GM12878 (cell line): ENCODE measurements around the gene KCNG3. TPM values are rescaled to one million over a fixed set of nuclear protein-coding genes. Genes with fewer than 3 reads are reported as not detected.

Experiments used
- ATAC-seq: fragments of 200-7000 bp; cut with Tn5 transposase; 3 replicates; pipeline ENCODE4 v1.9.1; 2020; ENCODE audit warnings: mild to moderate bottlenecking, moderate library complexity
- BruUV-seq: library from RNA; stranded (reverse); fragments of 400-500 nt; replicated peaks from 2 replicates; lab custom pipeline; 2021; lab: Mats Ljungman, UMichigan
- CTCF ChIA-PET: fragments of 300-600 bp; sonication (Branson Sonifier 250); formaldehyde crosslinking; extraction: SDS; loops from one replicate; lab custom pipeline; 2021; ENCODE audit warnings: inconsistent platforms; lab: Yijun Ruan, JAX
- POLR2A ChIA-PET: fragments of 350-600 bp; formaldehyde crosslinking; extraction: SDS; loops from one replicate; lab custom pipeline; 2021; ENCODE audit warnings: inconsistent platforms; lab: Charles Lee
- RAD21 ChIA-PET: fragments of 300-600 bp; sonication (Branson Sonifier 250); formaldehyde crosslinking; loops from one replicate; lab custom pipeline; 2023; ENCODE audit warnings: antibody characterized with exemption; ENCODE audit not compliant: unreplicated experiment; lab: Charles Lee
- SMC1A ChIA-PET: fragments of 300-600 bp; sonication (Branson Sonifier 250); formaldehyde crosslinking; loops from one replicate; lab custom pipeline; 2023; ENCODE audit not compliant: unreplicated experiment, uncharacterized antibody; lab: Charles Lee
- DNase-seq: peaks from one replicate; pipeline ENCODE4 v3.0.0-alpha.2; 2011; ENCODE audit warnings: low read depth, low spot score
- FAIRE-seq: peaks from 3 replicates; lab custom pipeline; 2011; peaks lifted over from hg19 to GRCh38; lab: Jason Lieb, UNC
- H2AFZ ChIP-seq: 2 replicates; pipeline ENCODE4 v1.6.0; 2011; ENCODE audit warnings: low read depth, low read length, control low read depth; ENCODE audit not compliant: control insufficient read depth
- H3K27ac ChIP-seq: 2 replicates; pipeline ENCODE4 v1.5.1; 2011; ENCODE audit warnings: control low read depth; ENCODE audit not compliant: control insufficient read depth, insufficient read depth
- H3K27me3 ChIP-seq, 2 experiments: replicated peaks in 1 of 2; 2 replicates each; pipeline versions ENCODE4 v1.6.0 to v1.6.1; 2011; ENCODE audit warnings: low read length in 1 of 2; ENCODE audit not compliant: control insufficient read depth in 2 of 2, insufficient read depth in 2 of 2
- H3K36me3 ChIP-seq, 2 experiments: 2 replicates each; pipeline ENCODE4 v1.5.1; 2011; ENCODE audit warnings: low read length in 1 of 2; ENCODE audit not compliant: control insufficient read depth in 2 of 2, insufficient read depth in 2 of 2
- H3K4me1 ChIP-seq: 2 replicates; pipeline ENCODE4 v1.6.1; 2011; ENCODE audit warnings: mild to moderate bottlenecking, low read length, moderate library complexity, mixed read lengths; ENCODE audit not compliant: control insufficient read depth, insufficient read depth
- H3K4me2 ChIP-seq: 2 replicates; pipeline ENCODE4 v1.6.0; 2011; ENCODE audit warnings: control low read depth; ENCODE audit not compliant: control insufficient read depth, insufficient read depth
- H3K4me3 ChIP-seq: fragments of 200-600 bp; sonication (generic); 2 replicates; pipeline ENCODE4 v1.5.1; 2016
- H3K79me2 ChIP-seq: 2 replicates; pipeline ENCODE4 v1.6.0; 2011; ENCODE audit warnings: low read length; ENCODE audit not compliant: control insufficient read depth, insufficient read depth
- H3K9ac ChIP-seq: 2 replicates; pipeline ENCODE4 v1.8.0; 2011; ENCODE audit warnings: low read length, control low read depth, mixed read lengths; ENCODE audit not compliant: control insufficient read depth, insufficient read depth
- H3K9me3 ChIP-seq: replicated peaks from 3 replicates; pipeline ENCODE4 v1.5.1; 2011; ENCODE audit warnings: mild to moderate bottlenecking, low read length; ENCODE audit not compliant: control insufficient read depth, insufficient read depth
- H4K20me1 ChIP-seq: 2 replicates; pipeline ENCODE4 v1.6.0; 2011; ENCODE audit not compliant: control insufficient read depth, insufficient read depth
- ASH2L ChIP-seq: fragments of 300-600, 200-600 bp; sonication (generic); IDR thresholded peaks from 2 replicates; pipeline ENCODE4 v1.6.1; 2017; ENCODE audit warnings: low read depth, mild to moderate bottlenecking, borderline replicate concordance
- CTCF ChIP-seq, 3 experiments: IDR thresholded peaks in 2 of 3; conservative IDR thresholded peaks in 1 of 3; 2 replicates each; pipeline ENCODE4 v1.5.1; 2011; ENCODE audit warnings: low read depth in 3 of 3, low read length in 3 of 3, mild to moderate bottlenecking in 3 of 3, control low read depth in 2 of 3, moderate library complexity in 2 of 3, inconsistent platforms in 1 of 3, mixed read lengths in 1 of 3; ENCODE audit not compliant: control insufficient read depth in 2 of 3, insufficient read depth in 1 of 3; ENCODE audit errors: extremely low read depth in 1 of 3
- POLR2A ChIP-seq: IDR thresholded peaks from 2 replicates; pipeline ENCODE4 v1.6.1; 2011; ENCODE audit warnings: low read depth, mild to moderate bottlenecking, low read length
- RAD21 ChIP-seq: IDR thresholded peaks from 2 replicates; pipeline ENCODE4 v1.6.1; 2011; ENCODE audit warnings: mild to moderate bottlenecking, low read depth, low read length, moderate library complexity; ENCODE audit not compliant: insufficient read depth
- SMC3 ChIP-seq: IDR thresholded peaks from 2 replicates; pipeline ENCODE4 v1.6.1; 2011; ENCODE audit warnings: low read length, improper control_type of control experiment, borderline replicate concordance
- SUZ12 ChIP-seq: fragments of 200-600 bp; sonication (generic); IDR thresholded peaks from one replicate; pipeline ENCODE4 v1.6.1; 2018; ENCODE audit warnings: antibody characterized with exemption, mild to moderate bottlenecking; ENCODE audit not compliant: unreplicated experiment
- WGBS: methylation state at CpG from one replicate; pipeline ENCODE4 v1.1.6; 2016; ENCODE audit warnings: low lambda C conversion rate; ENCODE audit not compliant: insufficient replicate concordance, insufficient coverage; ENCODE audit errors: missing lambda C conversion rate; 5-methylcytosine and 5-hydroxymethylcytosine counted together
- in situ Hi-C: fragments of 300-500 bp; cut with MboI; formaldehyde crosslinking; loops from 9 replicates; pipeline ENCODE4 v1.14.3; 2018; ENCODE audit warnings: mixed read lengths
- intact Hi-C: fragments of 100-400 bp; cut with micrococcal nuclease; formaldehyde crosslinking; loops from one replicate; pipeline ENCODE4 v1.14.2; 2022; ENCODE audit not compliant: unreplicated experiment
- polyA plus RNA-seq, 11 experiments: library from polyadenylated mRNA; depleted of rRNA in 4 of 11; unstranded in 6 of 11; stranded (reverse) in 5 of 11; fragments of >200 nt; fragmentation: Nextera tagmentation in 4 of 11; fragmentation: Illumina TruSeq in 1 of 11; extraction: Ambion mirVana in 4 of 11; extraction: Trizol in 1 of 11; gene quantifications; 1 replicate in 1 of 11; 2 replicates in 10 of 11; pipeline versions ENCODE4 v1.2.1 to v1.2.3, GENCODE V29; 2011 to 2016; ENCODE audit warnings: inconsistent platforms in 2 of 11, missing spikeins in 2 of 11, low read depth in 1 of 11
- total RNA-seq, 4 experiments: library from RNA; depleted of rRNA in 3 of 4; stranded (reverse); fragments of >200 nt in 3 of 4; fragmentation: Illumina TruSeq in 1 of 4; extraction: Trizol in 1 of 4; gene quantifications; 2 replicates each; pipeline versions ENCODE4 v1.2.1 to v1.2.3, GENCODE V29; 2013 to 2021

KCNG3 gene
- total and polyA plus RNA-seq, 10 of the 15 experiments (the other 5 are each of a cell fraction or from before 2014, with no cell fraction given), result 0.01 to 0.06 (median 0.04) TPM; not detected in 4

- no peak overlapping the region for H3K4me3 ChIP-seq
- H3K27ac ChIP-seq, result no peak overlapping the region
- POLR2A ChIA-PET, result no interaction called here
- SMC1A ChIA-PET, result interaction anchor here (1.0 to 7.7 kb wide), 4 partner anchors 86 to 282 kb away, joined by 3 to 56 read pairs (median 3); no protein-coding TSS in a partner anchor
- no peak overlapping the region for H3K4me2 ChIP-seq
- H3K9ac ChIP-seq, result no peak overlapping the region
- no peaks in the 10 kb centered on the region for H3K36me3 ChIP-seq
- intact Hi-C loops (loop anchor here (2.0 kb wide), 1 partner anchor 149 kb away; no protein-coding TSS in a partner anchor), in situ Hi-C loops (no loop called here)
- no peaks in the 10 kb centered on the region for H3K9me3 ChIP-seq
- RAD21 ChIA-PET, result interaction anchor here (3.2 kb wide), 1 partner anchor 150 kb away, joined by 15 read pairs; no protein-coding TSS in a partner anchor
- TF ChIP-seq ASH2L, result no peak
- TF ChIP-seq POLR2A, result no peak
- peak; percentile 68 for TF ChIP-seq RAD21
- peak; percentile 59 to 63 (median 60) for TF ChIP-seq CTCF (IDR thresholded peaks at IDR 0.05 in 2 of 3, conservative IDR thresholded peaks at IDR 0.05 in 1 of 3; ENCODE audit: control insufficient read depth in 2 of 3, extremely low read depth in 1 of 3, insufficient read depth in 1 of 3, low read depth in 3 of 3, low read length in 3 of 3)
- TF ChIP-seq SMC3, result peak; percentile 69; the same call in 1 of the 2 replicates
- TF ChIP-seq SUZ12, result no peak
- no peaks in the 10 kb centered on the region for H3K79me2 ChIP-seq
- H3K27me3 ChIP-seq, result no peaks in the 10 kb centered on the region
- no peaks in the 10 kb centered on the region for H4K20me1 ChIP-seq
- BruUV-seq, result no TSS peak
- CTCF ChIA-PET, result interaction anchor here (1.0 to 9.9 kb wide), 6 partner anchors 9 to 151 kb away, joined by 3 to 75 read pairs (median 4); no protein-coding TSS in a partner anchor
- 56% methylated on average over 5 of the region's 5 CpGs for WGBS
- DNase-seq (no peak), ATAC-seq (peak; percentile 75), FAIRE-seq (peak; percentile 80)
- peak overlapping the region; percentile 38 for H2AFZ ChIP-seq
- no peaks in the 10 kb centered on the region; the same call in 1 of the 2 replicates for H3K4me1 ChIP-seq
Observed at GRCh38 chr2:42513252-42513918, 19.6 kb upstream of the KCNG3 start.
